GM18868 (cell line): ENCODE results near the gene OBI1.

Experiments
- ATAC-seq: cut with Tn5 transposase; IDR thresholded peaks from one replicate; pipeline ENCODE4 v1.9.1; 2021; ENCODE audit warnings: mild to moderate bottlenecking, moderate library complexity; ENCODE audit not compliant: unreplicated experiment

Gene OBI1

DNA sequence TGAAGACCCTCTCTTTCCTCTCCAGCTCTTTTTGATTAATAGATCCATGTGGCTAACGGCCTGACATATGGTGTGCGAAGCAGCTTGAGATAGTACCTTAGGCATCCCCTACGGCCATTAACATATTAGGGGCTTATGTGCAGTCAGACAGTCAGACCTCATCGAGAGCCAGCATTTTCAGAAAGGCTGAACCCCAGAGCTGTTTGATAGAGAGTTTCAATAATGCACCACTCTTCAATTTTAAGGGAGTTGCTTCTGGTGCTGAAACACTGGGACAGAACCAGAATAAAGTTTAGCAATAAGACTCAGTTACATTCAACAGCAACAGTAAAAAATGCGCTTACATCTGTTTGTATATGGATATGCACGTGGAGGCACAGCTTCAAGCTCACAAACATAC is 66.4 kb downstream of the OBI1 start:
- ATAC-seq = no peak

DNA sequence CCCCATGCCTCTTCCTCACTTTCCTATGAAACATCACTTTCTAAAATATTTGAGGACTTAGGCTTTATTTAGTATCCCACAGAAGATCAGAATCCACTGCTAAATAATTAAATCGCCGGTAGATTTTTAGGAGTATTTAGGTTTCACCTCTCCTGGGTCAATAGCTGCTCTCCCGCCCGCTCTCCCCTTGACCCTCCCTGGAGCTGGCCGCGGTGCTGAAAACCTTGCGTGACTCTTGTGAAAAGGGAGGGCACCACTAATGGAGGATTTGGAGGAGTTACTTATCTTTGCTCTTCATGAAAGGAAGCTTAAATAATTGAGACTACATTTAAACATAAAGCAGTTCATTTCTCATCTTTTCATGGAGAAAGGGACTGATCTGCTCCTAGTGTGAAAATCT is 69.7 kb downstream of the OBI1 start:
- no peak for ATAC-seq

DNA sequence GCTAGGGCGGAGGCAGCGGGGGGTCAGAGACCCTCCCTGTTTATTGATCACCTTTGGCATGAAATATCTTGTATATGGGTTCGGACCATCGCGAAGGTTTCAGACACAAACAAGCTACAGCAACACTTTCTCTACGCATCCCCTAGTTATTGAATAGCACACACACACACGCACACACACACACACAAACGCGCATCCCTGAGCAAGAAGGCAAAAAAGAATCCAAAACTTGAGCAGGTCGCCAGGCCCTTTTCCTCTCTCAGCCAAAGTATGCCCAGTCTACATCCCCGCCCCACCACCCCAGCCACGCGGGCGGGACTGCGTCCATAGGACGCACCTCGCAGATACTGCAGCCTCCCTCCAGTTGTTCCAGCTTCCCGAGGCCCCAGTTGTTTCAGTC is 71.6 kb downstream of the OBI1 start:
- no peak for ATAC-seq

DNA sequence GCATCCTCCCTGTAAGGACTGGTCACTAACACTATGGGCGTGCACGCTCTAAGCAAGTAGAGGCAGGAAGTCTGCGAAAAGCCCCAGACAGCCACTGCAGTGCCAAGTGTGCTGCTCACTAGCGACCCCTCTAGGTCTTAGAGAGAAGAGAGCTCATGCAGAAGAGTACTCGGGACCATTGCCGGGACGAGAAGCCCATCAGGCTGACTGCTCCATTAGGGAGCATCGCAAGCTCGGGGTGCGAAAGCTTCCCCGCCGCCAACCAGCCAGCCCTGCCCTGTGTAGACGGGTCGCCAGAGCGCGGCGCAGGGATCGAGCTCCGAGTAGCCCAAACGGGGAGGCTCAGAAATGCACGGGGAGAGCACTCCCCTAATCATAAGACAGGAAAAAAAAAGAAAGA is 72.2 kb downstream of the OBI1 start:
- no peak for ATAC-seq

DNA sequence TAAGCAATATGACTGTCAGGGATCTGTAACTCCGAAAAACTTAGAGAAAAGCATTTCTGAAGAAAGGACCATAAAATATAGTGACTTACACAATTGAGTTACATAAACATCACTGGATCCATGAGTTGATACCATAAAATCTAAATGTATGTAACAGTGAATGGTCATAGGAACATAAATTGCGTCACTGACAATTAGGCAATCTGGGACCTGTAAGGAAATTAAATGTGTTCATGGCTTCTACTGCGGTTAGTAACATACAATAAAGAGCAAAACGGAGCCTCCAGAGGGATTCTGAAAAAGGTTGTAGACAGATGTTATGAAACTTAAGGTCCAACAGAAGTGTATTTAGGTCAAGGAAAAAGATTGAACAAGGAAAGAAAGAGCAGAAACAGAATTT is 82.7 kb downstream of the OBI1 start:
- no peak for ATAC-seq

DNA sequence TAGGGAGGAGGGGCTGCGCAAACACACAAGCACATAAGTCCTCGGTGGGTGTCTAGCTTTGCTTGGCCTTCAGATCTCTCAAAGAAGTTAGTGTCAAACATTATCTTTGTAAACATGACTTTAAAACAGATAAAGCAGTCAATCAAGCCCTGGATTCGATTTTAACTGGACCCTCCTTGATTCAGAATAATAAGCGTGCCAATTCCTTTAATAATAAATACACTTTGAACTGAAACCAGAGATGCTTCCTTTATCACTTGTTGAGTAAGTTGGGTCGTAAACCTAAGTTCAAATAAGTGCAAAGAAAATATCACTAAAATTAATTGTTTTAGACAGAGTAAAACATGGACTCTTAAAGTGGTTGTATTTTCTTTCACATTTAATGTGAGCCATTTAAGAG is 86.5 kb downstream of the OBI1 start:
- ATAC-seq = no peak

DNA sequence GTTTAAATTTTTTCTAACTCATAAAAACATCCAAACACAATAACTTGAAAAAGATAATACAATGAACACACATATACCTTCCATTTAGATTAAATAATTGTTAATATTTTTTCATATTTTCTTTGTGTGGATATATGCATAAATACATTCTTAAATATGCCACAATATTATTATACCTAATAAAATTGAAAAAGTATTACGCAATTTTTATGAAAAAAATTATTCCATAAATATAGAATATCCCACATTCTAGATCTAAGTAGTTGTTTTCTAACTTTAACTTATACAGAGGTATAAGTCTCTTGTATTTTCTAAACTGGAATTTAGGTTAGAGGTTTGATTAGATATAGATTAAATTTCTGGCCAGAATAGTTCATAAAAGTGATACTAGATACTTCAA is 89.9 kb downstream of the OBI1 start:
- no peak for ATAC-seq

DNA sequence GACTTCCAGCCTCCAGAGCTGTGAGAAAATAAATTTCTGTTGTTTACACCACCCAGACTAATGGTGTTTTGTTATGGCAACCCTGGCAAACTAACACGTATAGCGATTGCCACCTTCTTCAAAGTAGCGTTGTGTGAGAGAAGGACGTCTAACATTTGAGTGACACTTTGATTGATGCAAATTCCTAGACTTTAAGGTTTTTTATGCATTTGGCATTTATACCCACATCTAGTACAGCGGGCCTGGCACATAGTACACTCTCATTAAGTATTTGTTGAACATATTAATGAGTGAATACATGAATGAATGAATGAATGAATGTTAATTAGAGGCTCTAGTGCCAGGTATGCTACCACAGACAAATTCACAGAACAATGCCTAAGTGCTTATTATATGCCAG is 92.3 kb downstream of the OBI1 start:
- ATAC-seq = no peak
